GM18867 (cell line): Measurements from ENCODE around the gene IFRD2.

Source experiments
- ATAC-seq: cut with Tn5 transposase; IDR thresholded peaks from one replicate; pipeline ENCODE4 v1.9.1; 2021; ENCODE audit warnings: mild to moderate bottlenecking, moderate library complexity; ENCODE audit not compliant: unreplicated experiment

Gene IFRD2, protein sequence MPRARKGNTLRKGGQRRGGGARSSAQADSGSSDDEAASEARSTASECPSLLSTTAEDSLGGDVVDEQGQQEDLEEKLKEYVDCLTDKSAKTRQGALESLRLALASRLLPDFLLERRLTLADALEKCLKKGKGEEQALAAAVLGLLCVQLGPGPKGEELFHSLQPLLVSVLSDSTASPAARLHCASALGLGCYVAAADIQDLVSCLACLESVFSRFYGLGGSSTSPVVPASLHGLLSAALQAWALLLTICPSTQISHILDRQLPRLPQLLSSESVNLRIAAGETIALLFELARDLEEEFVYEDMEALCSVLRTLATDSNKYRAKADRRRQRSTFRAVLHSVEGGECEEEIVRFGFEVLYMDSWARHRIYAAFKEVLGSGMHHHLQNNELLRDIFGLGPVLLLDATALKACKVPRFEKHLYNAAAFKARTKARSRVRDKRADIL

GRCh38 chr3:50292159-50293078, at the start of gene IFRD2:
Gene IFRD2, minus strand, starts transcription at chr3:50292429. Its CDS starts 155 bp downstream, at chr3:50292274.
- peak; percentile 91 for ATAC-seq

- ATAC-seq = no peak
These were observed 49.3 kb upstream of the IFRD2 start for GRCh38 chr3:50341537-50341936.

DNA sequence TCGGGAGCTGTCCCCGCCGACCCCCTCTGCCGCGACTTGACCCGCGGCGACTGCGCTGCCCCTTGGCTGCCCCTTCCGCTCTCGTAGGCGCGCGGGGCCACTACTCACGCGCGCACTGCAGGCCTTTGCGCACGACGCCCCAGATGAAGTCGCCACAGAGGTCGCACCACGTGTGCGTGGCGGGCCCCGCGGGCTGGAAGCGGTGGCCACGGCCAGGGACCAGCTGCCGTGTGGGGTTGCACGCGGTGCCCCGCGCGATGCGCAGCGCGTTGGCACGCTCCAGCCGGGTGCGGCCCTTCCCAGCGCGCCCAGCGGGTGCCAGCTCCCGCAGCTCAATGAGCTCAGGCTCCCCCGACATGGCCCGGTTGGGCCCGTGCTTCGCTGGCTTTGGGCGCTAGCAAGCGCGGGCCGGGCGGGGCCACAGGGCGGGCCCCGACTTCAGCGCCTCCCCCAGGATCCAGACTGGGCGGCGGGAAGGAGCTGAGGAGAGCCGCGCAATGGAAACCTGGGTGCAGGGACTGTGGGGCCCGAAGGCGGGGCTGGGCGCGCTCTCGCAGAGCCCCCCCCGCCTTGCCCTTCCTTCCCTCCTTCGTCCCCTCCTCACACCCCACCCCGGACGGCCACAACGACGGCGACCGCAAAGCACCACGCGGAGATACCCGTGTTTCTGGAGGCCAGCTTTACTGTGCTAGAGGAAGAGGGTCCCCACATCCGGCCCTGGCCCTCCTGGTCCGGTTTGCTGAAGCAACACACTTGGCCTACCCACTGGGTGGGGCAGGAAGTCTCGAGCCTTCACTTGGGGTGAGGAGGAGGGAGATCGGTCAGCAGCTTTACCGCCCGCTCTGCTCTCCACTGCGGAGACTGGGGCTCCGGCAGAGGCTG, 48.5 kb upstream of the IFRD2 start, which contains the start of gene RASSF1:
Gene RASSF1, minus strand, starts transcription at position 389 of the 882 bp plus-strand sequence. Its CDS starts 31 bp downstream, at position 358.
- no peak for ATAC-seq

DNA sequence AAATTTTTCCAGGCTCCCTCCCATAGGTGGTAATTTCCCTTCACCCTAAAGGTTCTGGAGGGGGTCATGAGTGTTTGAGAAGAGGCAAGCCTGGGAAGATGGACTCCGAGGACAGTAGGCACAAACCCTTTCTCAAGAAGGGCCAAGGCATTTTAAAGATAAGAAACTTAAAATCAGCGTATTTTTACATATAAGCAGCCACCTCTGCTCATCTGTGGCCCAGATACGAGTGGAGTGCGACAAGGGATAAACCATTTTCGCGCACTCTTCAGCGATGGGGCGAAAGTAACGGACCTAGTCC, 47.9 kb upstream of the IFRD2 start:
- no peak for ATAC-seq

GRCh38 chr3:50339485-50340146, 47.4 kb upstream of the IFRD2 start:
- ATAC-seq = no peak

- ATAC-seq = no peak
These were observed 46.7 kb upstream of the IFRD2 start for GRCh38 chr3:50338965-50339364.

- ATAC-seq = peak; percentile 69
These were observed 45.1 kb upstream of the IFRD2 start for GRCh38 chr3:50337175-50337861.

DNA sequence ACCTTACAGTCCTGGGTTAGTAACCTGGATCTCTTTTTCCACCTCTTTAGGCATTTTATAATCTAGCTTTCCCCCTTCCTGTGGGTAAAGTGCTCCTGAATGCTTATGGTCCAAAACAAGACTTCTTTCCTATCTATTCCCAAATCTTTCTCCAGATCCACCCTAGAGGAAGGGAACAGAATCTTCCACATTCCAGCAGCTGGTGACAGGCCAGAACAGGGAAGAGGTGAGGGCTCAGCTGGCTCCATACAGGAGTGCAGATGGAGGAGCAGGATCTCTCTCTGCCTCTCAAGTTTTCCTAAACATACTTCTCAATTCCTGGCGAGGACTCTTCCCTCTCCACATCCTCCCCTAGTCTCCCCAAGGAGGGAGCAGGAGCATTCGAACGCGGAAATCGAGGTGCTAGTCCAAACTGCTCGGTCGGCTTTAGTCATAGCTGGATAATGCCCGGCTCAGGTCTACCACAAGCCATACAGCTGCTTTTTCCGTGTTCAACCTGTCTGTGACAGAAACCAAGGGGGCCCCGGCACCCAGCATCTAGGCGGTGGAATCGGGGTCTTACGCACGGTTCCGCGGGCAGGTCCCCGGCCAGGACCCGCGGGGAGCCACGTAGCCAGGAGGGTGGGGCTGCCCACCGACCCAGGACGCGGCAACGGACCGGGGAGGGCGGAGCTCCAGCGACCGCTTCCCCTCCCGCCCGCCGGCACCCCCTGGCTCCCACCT, 44.4 kb upstream of the IFRD2 start:
- peak; percentile 32 for ATAC-seq

DNA sequence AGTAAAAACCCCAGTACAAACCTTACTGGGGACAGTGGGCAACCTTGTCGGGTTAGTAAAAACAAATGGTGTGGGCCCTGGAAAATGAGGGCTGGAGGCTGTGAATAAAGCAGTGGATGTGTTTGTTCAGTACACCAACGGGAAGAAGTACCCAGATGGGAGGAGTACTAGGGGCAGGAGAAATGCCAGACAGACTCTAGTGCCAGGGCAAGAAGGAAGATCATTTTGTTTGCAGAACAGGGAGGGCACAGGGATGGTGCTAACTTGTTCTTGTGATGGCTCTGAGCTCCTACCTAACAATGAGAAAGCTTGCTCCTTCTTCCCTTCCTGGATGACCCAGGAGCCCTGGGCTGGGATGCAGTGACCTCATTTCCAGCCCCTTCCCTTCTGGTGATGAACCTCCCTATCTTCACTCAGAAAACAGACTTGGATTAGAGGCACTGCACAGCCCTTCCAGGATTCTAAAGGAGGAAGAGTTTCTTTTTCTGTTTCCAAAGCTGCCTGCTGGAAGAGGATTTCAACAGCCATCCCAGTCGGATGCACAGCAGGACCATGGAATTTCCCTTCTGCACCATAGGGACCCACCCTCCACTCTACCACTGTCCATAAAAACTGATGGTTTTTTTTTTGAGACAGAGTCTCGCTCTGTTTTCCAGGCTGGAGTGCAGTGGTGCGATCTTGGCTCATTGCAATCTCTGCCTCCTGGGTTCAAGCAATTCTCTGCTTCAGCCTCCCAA, 42.3 kb upstream of the IFRD2 start:
- ATAC-seq = no peak

GRCh38 chr3:50333744-50334328, 41.6 kb upstream of the IFRD2 start:
- no peak for ATAC-seq

GRCh38 chr3:50331364-50331907, 39.2 kb upstream of the IFRD2 start:
- ATAC-seq = no peak

DNA sequence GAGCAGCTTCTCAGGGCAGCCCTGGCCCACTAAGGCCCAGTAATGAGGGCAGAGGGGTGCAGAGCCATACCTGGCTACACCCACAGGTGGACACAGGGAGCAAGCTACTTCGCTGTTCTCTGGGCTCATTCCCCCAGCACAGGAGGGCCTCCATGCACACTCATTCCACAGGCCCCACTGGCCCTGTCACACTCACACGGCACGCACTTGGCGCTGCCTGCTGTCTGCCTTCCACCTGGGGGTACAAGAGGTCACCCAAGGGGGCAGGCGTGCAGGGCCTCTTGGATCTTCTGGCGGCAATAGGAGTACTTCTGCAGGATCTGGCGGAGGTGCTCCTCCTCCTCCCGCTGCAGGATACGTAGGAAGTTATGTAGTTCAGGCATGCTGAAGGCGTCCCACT, 38.1 kb upstream of the IFRD2 start:
- ATAC-seq = no peak

GRCh38 chr3:50327943-50328691, 35.9 kb upstream of the IFRD2 start, which contains the start of gene TUSC2:
Gene TUSC2, minus strand, starts transcription at chr3:50328223. Its CDS starts 124 bp downstream, at chr3:50328099.
- peak; percentile 83 for ATAC-seq

DNA sequence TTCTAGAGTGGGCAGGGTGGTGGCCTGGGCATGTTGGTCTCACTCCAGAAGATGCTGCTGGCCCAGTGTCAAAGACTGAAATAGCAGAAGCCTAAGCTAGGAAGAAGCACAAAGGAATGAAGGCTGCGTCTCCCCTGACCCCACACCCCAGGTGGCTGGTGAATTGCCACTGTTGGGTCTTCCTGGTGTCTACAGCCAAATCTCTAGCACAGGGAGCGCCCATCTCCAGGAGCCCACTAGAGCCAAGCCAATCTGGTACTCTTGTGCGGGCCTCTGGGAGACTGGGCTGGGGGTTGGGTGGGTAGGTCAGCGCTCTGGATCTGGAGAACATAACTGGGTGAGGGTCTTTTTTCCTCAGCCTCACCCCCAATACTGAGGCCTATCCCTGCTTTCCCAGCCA, 34.9 kb upstream of the IFRD2 start:
- no peak for ATAC-seq

DNA sequence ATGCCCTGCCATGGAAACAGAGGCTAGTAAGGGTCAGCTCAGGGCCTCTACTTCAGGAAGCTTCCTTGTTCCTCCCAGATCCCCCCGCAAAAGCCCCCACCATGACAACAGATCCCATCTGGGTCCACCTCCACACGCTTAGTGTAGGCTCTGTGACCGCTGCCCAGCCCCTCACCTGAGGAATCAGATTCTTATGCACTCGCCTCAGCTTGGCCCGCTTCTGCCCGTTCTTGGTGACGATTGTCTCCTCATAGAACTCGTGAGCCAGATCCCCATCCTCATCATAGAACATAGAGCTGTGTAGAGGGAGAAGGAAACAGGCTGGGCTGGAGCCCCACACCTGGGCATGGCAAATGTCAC, 33.9 kb upstream of the IFRD2 start:
- ATAC-seq = no peak

GRCh38 chr3:50325497-50326181, 33.4 kb upstream of the IFRD2 start:
- ATAC-seq = no peak
